Activated CD8-positive, alpha-beta T cell treated with anti-CD3 and anti-CD28 coated beads for 36 hours (primary cell): ENCODE measurements around the gene KCNMB2. TPM values are rescaled to one million over a fixed set of nuclear protein-coding genes. Genes with fewer than 3 reads are reported as not detected.
"Not testable (repeated sequence)": the region's sequence is repeated elsewhere in the genome, so short reads cannot be mapped to it uniquely, and the experiment has no call there.

Experiments used
- ATAC-seq: fragments of 200-7000 bp; cut with Tn5 transposase; one replicate; pipeline ENCODE4 v1.10.0; 2021; ENCODE audit warnings: mild to moderate bottlenecking, moderate library complexity
- CTCF ChIA-PET: fragments of 350-600 bp; sonication (Branson Sonifier 250); formaldehyde crosslinking; loops from one replicate; lab custom pipeline; 2021; ENCODE audit warnings: antibody characterized with exemption; lab: Charles Lee
- POLR2A ChIA-PET: fragments of 350-600 bp; sonication (Branson Sonifier 250); formaldehyde crosslinking; loops from one replicate; lab custom pipeline; 2021; ENCODE audit warnings: antibody characterized with exemption; lab: Charles Lee
- DNase-seq: peaks from one replicate; pipeline ENCODE4 v3.0.0-alpha.2; 2020
- H3K27ac Mint-ChIP-seq: one replicate; pipeline ENCODE4 v1.8.0; 2021; ENCODE audit warnings: mild to moderate bottlenecking, mixed read lengths
- H3K27me3 Mint-ChIP-seq: one replicate; pipeline ENCODE4 v1.8.0; 2021; ENCODE audit warnings: mixed read lengths
- H3K36me3 Mint-ChIP-seq: one replicate; pipeline ENCODE4 v1.8.0; 2021; ENCODE audit warnings: low read depth, mixed read lengths
- H3K4me1 Mint-ChIP-seq: one replicate; pipeline ENCODE4 v1.8.0; 2021; ENCODE audit warnings: low read depth, mixed read lengths
- H3K4me3 Mint-ChIP-seq: one replicate; pipeline ENCODE4 v1.8.0; 2021; ENCODE audit warnings: mild to moderate bottlenecking, moderate library complexity, mixed read lengths
- H3K9me3 Mint-ChIP-seq: one replicate; pipeline ENCODE4 v1.8.0; 2021; ENCODE audit warnings: mixed read lengths
- CTCF ChIP-seq: fragments of 200-600 bp; IDR thresholded peaks from one replicate; pipeline ENCODE4 v1.8.0; 2022; ENCODE audit warnings: antibody characterized with exemption, mild to moderate bottlenecking
- intact Hi-C: fragments of 100-400 bp; cut with micrococcal nuclease; formaldehyde crosslinking; loops from one replicate; pipeline ENCODE4 v1.10.0; 2022
- total RNA-seq, 2 experiments: library from RNA; stranded (reverse); gene quantifications; one replicate each; pipeline ENCODE4 v1.2.3, GENCODE V29; 2021

The KCNMB2 gene
- total RNA-seq, 2 experiments from 2014 or later = not detected

- intact Hi-C loops = no loop called here
- POLR2A ChIA-PET = no interaction called here
- no peak for DNase-seq
- ATAC-seq = no peak
- H3K4me1 Mint-ChIP-seq = no peaks in the 10 kb centered on the region
- H3K4me3 Mint-ChIP-seq = no peak overlapping the region
- H3K36me3 Mint-ChIP-seq = no peaks in the 10 kb centered on the region
- TF ChIP-seq CTCF = no peak
- H3K9me3 Mint-ChIP-seq = no peaks in the 10 kb centered on the region
- CTCF ChIA-PET = no interaction called here
- H3K27me3 Mint-ChIP-seq = peaks cover 10% of the 10 kb centered on the region
- no peak overlapping the region for H3K27ac Mint-ChIP-seq
These were observed 22.5 kb upstream of the KCNMB2 start for GRCh38 chr3:178513546-178514380.

GRCh38 chr3:178514401-178514800 is 21.8 kb upstream of the KCNMB2 start:
- no peaks in the 10 kb centered on the region for H3K36me3 Mint-ChIP-seq
- no peaks in the 10 kb centered on the region for H3K9me3 Mint-ChIP-seq
- no peak overlapping the region for H3K4me3 Mint-ChIP-seq
- H3K27me3 Mint-ChIP-seq = peaks cover 10% of the 10 kb centered on the region
- ChIA-PET POLR2A (no interaction called here), CTCF (no interaction called here)
- ATAC-seq (no peak), DNase-seq (no peak)
- no peak overlapping the region for H3K27ac Mint-ChIP-seq
- intact Hi-C loops = no loop called here
- H3K4me1 Mint-ChIP-seq = no peaks in the 10 kb centered on the region
- TF ChIP-seq CTCF = no peak

GRCh38 chr3:178515076-178515744 is 21.0 kb upstream of the KCNMB2 start:
- ATAC-seq, H3K27me3 Mint-ChIP-seq, H3K27ac Mint-ChIP-seq, intact Hi-C loops, CTCF ChIA-PET, POLR2A ChIA-PET, H3K4me1 Mint-ChIP-seq, DNase-seq, H3K4me3 Mint-ChIP-seq, H3K36me3 Mint-ChIP-seq, H3K9me3 Mint-ChIP-seq: not testable (repeated sequence)

- no peaks in the 10 kb centered on the region for H3K4me1 Mint-ChIP-seq
- no peak overlapping the region for H3K27ac Mint-ChIP-seq
- CTCF ChIA-PET = no interaction called here
- POLR2A ChIA-PET = no interaction called here
- DNase-seq = no peak
- H3K27me3 Mint-ChIP-seq = peaks cover 10% of the 10 kb centered on the region
- no peaks in the 10 kb centered on the region for H3K36me3 Mint-ChIP-seq
- TF ChIP-seq CTCF = no peak
- no peaks in the 10 kb centered on the region for H3K9me3 Mint-ChIP-seq
- H3K4me3 Mint-ChIP-seq = no peak overlapping the region
- intact Hi-C loops = no loop called here
- ATAC-seq = no peak
These were observed 18.4 kb upstream of the KCNMB2 start for GRCh38 chr3:178517665-178518334.

GRCh38 chr3:178518660-178519396 is 17.4 kb upstream of the KCNMB2 start:
- H3K36me3 Mint-ChIP-seq = no peaks in the 10 kb centered on the region
- H3K4me1 Mint-ChIP-seq = no peaks in the 10 kb centered on the region
- H3K27me3 Mint-ChIP-seq = peaks cover 10% of the 10 kb centered on the region
- no peak for DNase-seq
- H3K27ac Mint-ChIP-seq = no peak overlapping the region
- no peak for TF ChIP-seq CTCF
- ChIA-PET POLR2A (no interaction called here), CTCF (no interaction called here)
- no peak for ATAC-seq
- intact Hi-C loops = no loop called here
- no peak overlapping the region for H3K4me3 Mint-ChIP-seq
- no peaks in the 10 kb centered on the region for H3K9me3 Mint-ChIP-seq
